ENCODE measurements around the gene TIGD7. TPM values are rescaled to one million over a fixed set of nuclear protein-coding genes. Genes with fewer than 3 reads are reported as not detected.
"Not testable (repeated sequence)": the region's sequence is repeated elsewhere in the genome, so short reads cannot be mapped to it uniquely, and the experiment has no call there.

TIGD7 gene
- total RNA-seq, 3 donors from 2014 or later, result 1.6 to 7.5 (median 3.3) TPM

GRCh38 chr16:3281222-3281820, 23.9 kb downstream of the TIGD7 start:
- H3K4me3 ChIP-seq, result no peak overlapping the region
- intact Hi-C loops (cut with DNase I, micrococcal nuclease), result no loop called here
- H3K9me3 ChIP-seq, result peaks cover 8% of the 10 kb centered on the region
- TF ChIP-seq, protein P1, sequence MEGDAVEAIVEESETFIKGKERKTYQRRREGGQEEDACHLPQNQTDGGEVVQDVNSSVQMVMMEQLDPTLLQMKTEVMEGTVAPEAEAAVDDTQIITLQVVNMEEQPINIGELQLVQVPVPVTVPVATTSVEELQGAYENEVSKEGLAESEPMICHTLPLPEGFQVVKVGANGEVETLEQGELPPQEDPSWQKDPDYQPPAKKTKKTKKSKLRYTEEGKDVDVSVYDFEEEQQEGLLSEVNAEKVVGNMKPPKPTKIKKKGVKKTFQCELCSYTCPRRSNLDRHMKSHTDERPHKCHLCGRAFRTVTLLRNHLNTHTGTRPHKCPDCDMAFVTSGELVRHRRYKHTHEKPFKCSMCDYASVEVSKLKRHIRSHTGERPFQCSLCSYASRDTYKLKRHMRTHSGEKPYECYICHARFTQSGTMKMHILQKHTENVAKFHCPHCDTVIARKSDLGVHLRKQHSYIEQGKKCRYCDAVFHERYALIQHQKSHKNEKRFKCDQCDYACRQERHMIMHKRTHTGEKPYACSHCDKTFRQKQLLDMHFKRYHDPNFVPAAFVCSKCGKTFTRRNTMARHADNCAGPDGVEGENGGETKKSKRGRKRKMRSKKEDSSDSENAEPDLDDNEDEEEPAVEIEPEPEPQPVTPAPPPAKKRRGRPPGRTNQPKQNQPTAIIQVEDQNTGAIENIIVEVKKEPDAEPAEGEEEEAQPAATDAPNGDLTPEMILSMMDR (IDR thresholded peaks at IDR 0.05), result no peak
- H3K36me3 ChIP-seq (ENCODE audit: low read depth), result no peaks in the 10 kb centered on the region
- no peak for DNase-seq
- ATAC-seq, result no peak
- peaks cover 16% of the 10 kb centered on the region for H3K4me1 ChIP-seq (ENCODE audit: low read depth)

GRCh38 chr16:3276679-3277078, 28.6 kb downstream of the TIGD7 start:
- no peak for DNase-seq
- no peaks in the 10 kb centered on the region for H3K9me3 ChIP-seq
- TF ChIP-seq, protein P1 (IDR thresholded peaks at IDR 0.05), result no peak
- no peak overlapping the region for H3K4me3 ChIP-seq
- intact Hi-C loops (cut with DNase I, micrococcal nuclease), result no loop called here
- no peaks in the 10 kb centered on the region for H3K36me3 ChIP-seq (ENCODE audit: low read depth)
- H3K4me1 ChIP-seq (ENCODE audit: low read depth), result no peaks in the 10 kb centered on the region
- ATAC-seq, result no peak

GRCh38 chr16:3274947-3275346, 30.3 kb downstream of the TIGD7 start:
- intact Hi-C loops (cut with DNase I, micrococcal nuclease), result no loop called here
- TF ChIP-seq, protein P1 (IDR thresholded peaks at IDR 0.05), result no peak
- no peaks in the 10 kb centered on the region for H3K9me3 ChIP-seq
- H3K4me1 ChIP-seq (ENCODE audit: low read depth), result no peaks in the 10 kb centered on the region
- ATAC-seq, result no peak
- no peak overlapping the region for H3K4me3 ChIP-seq
- no peak for DNase-seq
- H3K36me3 ChIP-seq (ENCODE audit: low read depth), result no peaks in the 10 kb centered on the region

DNA sequence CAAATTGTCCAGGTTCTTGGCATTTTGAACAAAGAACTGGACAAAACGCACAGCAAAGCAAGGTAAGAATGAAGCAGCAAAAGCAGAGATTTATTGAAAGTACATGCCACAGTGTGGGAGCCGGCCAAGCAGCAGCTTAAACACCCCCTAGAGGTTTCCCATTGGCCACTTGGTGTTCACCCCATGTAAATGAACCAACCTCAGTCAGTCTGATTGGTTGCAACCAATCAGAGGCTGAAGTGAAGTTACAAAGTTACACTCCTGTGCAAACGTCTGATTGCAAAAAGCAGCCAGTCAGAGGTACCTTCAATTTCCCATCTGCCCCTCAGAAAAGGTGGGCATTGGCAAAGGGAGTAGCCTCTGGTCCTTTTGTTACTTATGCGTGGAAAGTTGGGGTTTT, 30.7 kb downstream of the TIGD7 start:
- no peak overlapping the region for H3K4me3 ChIP-seq
- ATAC-seq, result no peak
- H3K36me3 ChIP-seq (ENCODE audit: low read depth), result no peaks in the 10 kb centered on the region
- intact Hi-C loops (cut with DNase I, micrococcal nuclease), result no loop called here
- no peaks in the 10 kb centered on the region for H3K9me3 ChIP-seq
- TF ChIP-seq, protein P1 (IDR thresholded peaks at IDR 0.05), result no peak
- no peaks in the 10 kb centered on the region for H3K4me1 ChIP-seq (ENCODE audit: low read depth)
- no peak for DNase-seq

DNA sequence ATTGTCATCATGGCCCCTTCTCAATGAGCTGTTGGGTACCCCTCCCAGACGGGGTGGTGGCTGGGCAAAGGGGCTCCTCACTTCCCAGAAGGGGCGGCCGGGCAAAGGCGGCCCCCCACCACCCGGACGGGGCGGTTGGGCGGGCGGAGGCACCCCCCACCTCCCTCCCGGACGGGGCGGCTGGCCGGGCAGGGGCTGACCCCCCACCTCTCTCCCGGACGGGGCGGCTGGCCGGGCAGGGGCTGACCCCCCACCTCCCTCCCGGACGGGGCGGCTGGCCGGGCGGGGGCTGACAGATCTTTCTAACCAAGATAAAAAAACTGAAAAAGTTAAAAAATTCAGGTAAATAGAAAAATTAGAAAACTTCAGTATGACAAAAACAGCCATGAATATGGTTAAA, 33.9 kb downstream of the TIGD7 start:
- intact Hi-C loops (cut with DNase I, micrococcal nuclease); ATAC-seq; H3K36me3 ChIP-seq (ENCODE audit: low read depth); H3K4me1 ChIP-seq (ENCODE audit: low read depth); DNase-seq; H3K9me3 ChIP-seq; H3K4me3 ChIP-seq: not testable (repeated sequence)

DNA sequence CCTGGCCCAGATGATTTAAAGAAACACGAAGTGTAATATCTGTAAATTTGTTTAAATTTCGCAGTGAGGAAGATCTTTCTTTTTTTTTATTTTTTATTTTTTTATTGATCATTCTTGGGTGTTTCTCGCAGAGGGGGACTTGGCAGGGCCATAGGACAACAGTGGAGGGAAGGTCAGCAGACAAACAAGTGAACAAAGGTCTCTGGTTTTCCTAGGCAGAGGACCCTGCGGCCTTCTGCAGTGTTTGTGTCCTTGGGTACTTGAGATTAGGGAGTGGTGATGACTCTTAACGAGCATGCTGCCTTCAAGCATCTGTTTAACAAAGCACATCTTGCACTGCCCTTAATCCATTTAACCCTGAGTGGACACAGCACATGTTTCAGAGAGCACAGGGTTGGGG, 34.5 kb downstream of the TIGD7 start:
- H3K4me3 ChIP-seq; H3K36me3 ChIP-seq (ENCODE audit: low read depth); ATAC-seq; H3K4me1 ChIP-seq (ENCODE audit: low read depth); H3K9me3 ChIP-seq; intact Hi-C loops (cut with DNase I, micrococcal nuclease); DNase-seq: not testable (repeated sequence)

GRCh38 chr16:3268294-3268693, 36.9 kb downstream of the TIGD7 start:
- DNase-seq (no peak), ATAC-seq (no peak)
- Histone ChIP-seq H3K36me3 (ENCODE audit: low read depth) (no peaks in the 10 kb centered on the region), H3K4me3 (no peak overlapping the region), H3K4me1 (ENCODE audit: low read depth) (peaks cover 6% of the 10 kb centered on the region), H3K9me3 (no peaks in the 10 kb centered on the region)
- intact Hi-C loops (cut with DNase I, micrococcal nuclease), result no loop called here
- TF ChIP-seq, protein P1 (IDR thresholded peaks at IDR 0.05), result no peak
